HepG2 (cell line): ENCODE results near the gene ATR. TPM values are rescaled to one million over a fixed set of nuclear protein-coding genes. Genes with fewer than 3 reads are reported as not detected.

Experiments
- ATAC-seq: fragments of 200-7000 bp; cut with Tn5 transposase; 3 replicates; pipeline ENCODE4 v1.9.1; 2020; ENCODE audit warnings: mild to moderate bottlenecking, moderate library complexity
- BruUV-seq: library from RNA; stranded (reverse); fragments of 400-500 nt; replicated peaks from 2 replicates; lab custom pipeline; 2021; lab: Mats Ljungman, UMichigan
- CTCF ChIA-PET: fragments of 300-600 bp; formaldehyde crosslinking; extraction: SDS; loops from one replicate; lab custom pipeline; 2021; ENCODE audit warnings: low total read pairs, inconsistent platforms, low intra/inter-chr PET ratio; lab: Yijun Ruan, JAX
- POLR2A ChIA-PET: fragments of 350-600 bp; sonication (Branson Sonifier 250); formaldehyde crosslinking; loops from one replicate; lab custom pipeline; 2020; ENCODE audit warnings: antibody characterized with exemption, inconsistent platforms; lab: Yijun Ruan, JAX
- DNase-seq: peaks from one replicate; pipeline ENCODE4 v3.0.0-alpha.2; 2015; ENCODE audit warnings: low spot score
- FAIRE-seq: peaks from 3 replicates; lab custom pipeline; 2011; peaks lifted over from hg19 to GRCh38; lab: Jason Lieb, UNC
- H2AFZ ChIP-seq: one replicate; pipeline ENCODE4 v1.6.1; 2011; ENCODE audit warnings: low read length, inconsistent platforms
- H3K27ac ChIP-seq: fragments of 300-600 bp; 3 replicates; pipeline ENCODE4 v1.8.0; 2011; ENCODE audit warnings: mixed run types, mild to moderate bottlenecking, mixed read lengths, low read length, inconsistent platforms; ENCODE audit not compliant: insufficient read depth; ENCODE audit errors: extremely low read length
- H3K27me3 ChIP-seq, 2 experiments: fragments of 200-600 bp in 1 of 2; 2 replicates in 1 of 2; 3 replicates in 1 of 2; pipeline versions ENCODE4 v1.6.0 to v1.8.0; 2011; ENCODE audit warnings: low read length in 2 of 2, mild to moderate bottlenecking in 2 of 2, moderate library complexity in 2 of 2, inconsistent platforms in 1 of 2; ENCODE audit not compliant: insufficient read depth in 2 of 2, control insufficient read depth in 1 of 2
- H3K36me3 ChIP-seq, 2 experiments: fragments of 200-600 bp in 1 of 2; replicated peaks in 1 of 2; 2 replicates in 1 of 2; 3 replicates in 1 of 2; pipeline versions ENCODE4 v1.5.1 to v1.8.0; 2011; ENCODE audit warnings: low read length in 2 of 2, inconsistent platforms in 1 of 2; ENCODE audit not compliant: insufficient read depth in 2 of 2, control insufficient read depth in 1 of 2
- H3K4me1 ChIP-seq: 2 replicates; pipeline ENCODE4 v1.5.1; 2012; ENCODE audit warnings: low read length, inconsistent platforms; ENCODE audit not compliant: insufficient read depth
- H3K4me2 ChIP-seq: 2 replicates; pipeline ENCODE4 v1.6.0; 2011; ENCODE audit warnings: low read depth, low read length, inconsistent platforms
- H3K4me3 ChIP-seq, 3 experiments: fragments of 200-600 bp in 1 of 3; sonication (generic), shearing (Covaris generic) in 1 of 3; replicated peaks in 1 of 3; 2 replicates each; pipeline ENCODE4 v1.5.1; 2011 to 2016; ENCODE audit warnings: low read length in 3 of 3, inconsistent platforms in 2 of 3, low read depth in 2 of 3, mild to moderate bottlenecking in 2 of 3, control low read depth in 1 of 3, mixed read lengths in 1 of 3; ENCODE audit not compliant: insufficient read depth in 1 of 3
- H3K79me2 ChIP-seq: one replicate; pipeline ENCODE4 v1.6.1; 2011; ENCODE audit warnings: low read length, inconsistent platforms; ENCODE audit not compliant: insufficient read depth
- H3K9ac ChIP-seq: 2 replicates; pipeline ENCODE4 v1.6.0; 2011; ENCODE audit warnings: mild to moderate bottlenecking, low read depth, low read length, inconsistent platforms; ENCODE audit not compliant: insufficient read depth
- H3K9me3 ChIP-seq: 2 replicates; pipeline ENCODE4 v1.5.1; 2012; ENCODE audit warnings: mild to moderate bottlenecking, low read length
- H4K20me1 ChIP-seq: 2 replicates; pipeline ENCODE4 v1.6.0; 2011; ENCODE audit warnings: inconsistent platforms, mild to moderate bottlenecking, low read length, moderate library complexity; ENCODE audit not compliant: insufficient read depth
- BCL3 ChIP-seq: sonication (generic); formaldehyde crosslinking; IDR thresholded peaks from 2 replicates; pipeline ENCODE4 v1.5.1; 2020; ENCODE audit warnings: mild to moderate bottlenecking, missing genetic modification reagents, moderate library complexity
- CBX5 ChIP-seq: sonication (generic); formaldehyde crosslinking; IDR thresholded peaks from 2 replicates; pipeline ENCODE4 v1.4.0; 2020; ENCODE audit warnings: missing genetic modification reagents, borderline replicate concordance
- CHCHD3 ChIP-seq: sonication (generic); formaldehyde crosslinking; IDR thresholded peaks from 2 replicates; pipeline ENCODE4 v1.8.0; 2022; ENCODE audit warnings: mild to moderate bottlenecking, missing genetic modification reagents, moderate library complexity
- HNF1A ChIP-seq, 2 experiments: sonication (generic) in 1 of 2; formaldehyde crosslinking in 1 of 2; IDR thresholded peaks; 2 replicates each; pipeline versions ENCODE4 v1.4.0 to v1.6.1; 2016 to 2020; ENCODE audit warnings: borderline replicate concordance in 1 of 2, low read depth in 1 of 2, mild to moderate bottlenecking in 1 of 2, missing genetic modification reagents in 1 of 2
- HNF4G ChIP-seq, 2 experiments: sonication (generic) in 1 of 2; formaldehyde crosslinking in 1 of 2; IDR thresholded peaks; 2 replicates each; pipeline versions ENCODE4 v1.4.0 to v1.6.1; 2011 to 2020; ENCODE audit warnings: borderline replicate concordance in 2 of 2, low read depth in 2 of 2, mild to moderate bottlenecking in 2 of 2, low read length in 1 of 2, missing genetic modification reagents in 1 of 2, moderate library complexity in 1 of 2
- LBX2 ChIP-seq: sonication (generic); formaldehyde crosslinking; IDR thresholded peaks from 2 replicates; pipeline ENCODE4 v1.5.0; 2020; ENCODE audit warnings: missing genetic modification reagents, mild to moderate bottlenecking, borderline replicate concordance
- TBP ChIP-seq: sonication (generic); formaldehyde crosslinking; IDR thresholded peaks from 2 replicates; pipeline ENCODE4 v1.5.0; 2020; ENCODE audit warnings: missing genetic modification reagents
- THAP9 ChIP-seq: sonication (generic); formaldehyde crosslinking; IDR thresholded peaks from 2 replicates; pipeline ENCODE4; 2020; ENCODE audit warnings: missing genetic modification reagents, mild to moderate bottlenecking, borderline replicate concordance
- ZNF20 ChIP-seq: sonication (generic); formaldehyde crosslinking; IDR thresholded peaks from 2 replicates; pipeline ENCODE4 v1.4.0; 2020; ENCODE audit warnings: mild to moderate bottlenecking, moderate library complexity, missing genetic modification reagents
- ZNF704 ChIP-seq: sonication (generic); formaldehyde crosslinking; IDR thresholded peaks from 2 replicates; pipeline ENCODE4 v1.8.1; 2023; ENCODE audit warnings: mild to moderate bottlenecking, inconsistent platforms, moderate library complexity, missing genetic modification reagents, borderline replicate concordance
- ZNF720 ChIP-seq: sonication (generic); formaldehyde crosslinking; IDR thresholded peaks from 2 replicates; pipeline ENCODE4 v1.4.0; 2020; ENCODE audit warnings: missing genetic modification reagents
- ZSCAN29 ChIP-seq: sonication (generic); formaldehyde crosslinking; conservative IDR thresholded peaks from 2 replicates; pipeline ENCODE4 v1.4.0; 2020; ENCODE audit warnings: mild to moderate bottlenecking, missing genetic modification reagents
- ZSCAN9 ChIP-seq: IDR thresholded peaks from 2 replicates; pipeline ENCODE4 v1.6.1; 2016; ENCODE audit warnings: borderline replicate concordance
- WGBS: methylation state at CpG from one replicate; pipeline ENCODE4 v1.1.6; 2017; ENCODE audit warnings: low lambda C conversion rate; 5-methylcytosine and 5-hydroxymethylcytosine counted together
- in situ Hi-C: cut with HindIII; loops from 2 replicates; pipeline ENCODE4 v1.10.0; 2017; ENCODE audit warnings: low pct_unique_long_range_greater_than_20kb; ENCODE audit not compliant: extremely low pct_ligation_motif_present
- intact Hi-C: fragments of 100-400 bp; cut with micrococcal nuclease; formaldehyde crosslinking; loops from one replicate; pipeline ENCODE4 v1.10.0; 2022; ENCODE audit not compliant: unreplicated experiment
- polyA plus RNA-seq, 8 experiments: library from polyadenylated mRNA; depleted of rRNA in 3 of 8; stranded (reverse) in 7 of 8; unstranded in 1 of 8; fragments of >200 nt; fragmentation: Illumina TruSeq in 4 of 8; extraction: Trizol in 4 of 8; gene quantifications; 2 replicates each; pipeline versions ENCODE4 v1.2.1 to v1.2.3, GENCODE V29; 2011 to 2016; ENCODE audit warnings: low read depth in 4 of 8, missing spikeins in 1 of 8, mixed read lengths in 1 of 8; ENCODE audit not compliant: insufficient read depth in 1 of 8
- total RNA-seq, 5 experiments: library from RNA; depleted of rRNA; stranded (reverse); fragments of >200 nt; fragmentation: Illumina TruSeq; extraction: Trizol; gene quantifications; 2 replicates each; pipeline ENCODE4 v1.2.3, GENCODE V29; 2016; ENCODE audit warnings: low read depth in 1 of 5

ATR gene
- total and polyA plus RNA-seq, 2 of the 13 experiments (the other 11 are each of a cell fraction or from before 2014, with no cell fraction given): 6.6 to 17.0 TPM

- POLR2A ChIA-PET: no interaction called here
- TF ChIP-seq CBX5 (CRISPR knock-in tag): no peak
- no peak for TF ChIP-seq ZNF704 (CRISPR knock-in tag)
- no peak for TF ChIP-seq ZNF20
- TF ChIP-seq HNF1A (IDR thresholded peaks at IDR 0.05; ENCODE audit: low read depth): no peak
- TF ChIP-seq HNF1A (CRISPR knock-in tag; IDR thresholded peaks at IDR 0.05; ENCODE audit: borderline replicate concordance): no peak
- TF ChIP-seq HNF4G (IDR thresholded peaks at IDR 0.05; ENCODE audit: borderline replicate concordance, low read depth, low read length): no peak
- TF ChIP-seq HNF4G (CRISPR knock-in tag; IDR thresholded peaks at IDR 0.05; ENCODE audit: borderline replicate concordance, low read depth): no peak
- TF ChIP-seq THAP9 (CRISPR knock-in tag): no peak
- TF ChIP-seq ZSCAN9 (CRISPR knock-in tag): no peak
- no peak for TF ChIP-seq ZSCAN29 (CRISPR knock-in tag)
- no peak for TF ChIP-seq CHCHD3 (CRISPR knock-in tag)
- TF ChIP-seq ZNF720 (CRISPR knock-in tag): no peak
- TF ChIP-seq LBX2 (CRISPR knock-in tag): no peak
- no peak for TF ChIP-seq TBP
- no peak for TF ChIP-seq BCL3 (CRISPR knock-in tag)
Observed at GRCh38 chr3:142613491-142613890, 35.0 kb upstream of the ATR start.

More at GRCh38 chr3:142613491-142613890, 35.0 kb upstream of the ATR start:
- Histone ChIP-seq H4K20me1 (no peaks in the 10 kb centered on the region), H3K9me3 (no peaks in the 10 kb centered on the region), H3K79me2 (no peaks in the 10 kb centered on the region), H3K36me3 (no peaks in the 10 kb centered on the region), H2AFZ (no peak overlapping the region), H3K27ac (no peak overlapping the region), H3K4me2 (no peak overlapping the region), H3K4me1 (no peaks in the 10 kb centered on the region), H3K27me3 (no peaks in the 10 kb centered on the region), H3K4me3 (no peak overlapping the region), H3K9ac (no peak overlapping the region)
- FAIRE-seq (no peak), ATAC-seq (no peak), DNase-seq (no peak)
- in situ Hi-C loops: no loop called here
- BruUV-seq: no TSS peak
- WGBS: 78% methylated on average over 1 of the region's 1 CpG
- intact Hi-C loops: no loop called here
- CTCF ChIA-PET: no interaction called here
